A549 (cell line): ENCODE results near the gene CMBL. TPM values are rescaled to one million over a fixed set of nuclear protein-coding genes. Genes with fewer than 3 reads are reported as not detected.

Experiments
- ATAC-seq, 2 experiments: fragments of 200-7000 bp in 1 of 2; fragments of >200 bp in 1 of 2; cut with Nextera tagmentation in 1 of 2; cut with Tn5 transposase in 1 of 2; 3 replicates each; pipeline versions ENCODE4 v1.8.0 to v1.9.1; 2018 to 2020; ENCODE audit warnings: mild to moderate bottlenecking in 1 of 2, moderate library complexity in 1 of 2
- CTCF ChIA-PET: fragments of 300-600 bp; sonication (Branson Sonifier 250); formaldehyde crosslinking; extraction: SDS; loops from one replicate; lab custom pipeline; 2021; ENCODE audit warnings: antibody characterized with exemption, inconsistent platforms; lab: Yijun Ruan, JAX
- POLR2A ChIA-PET: fragments of 350-600 bp; formaldehyde crosslinking; extraction: SDS; loops from one replicate; lab custom pipeline; 2021; ENCODE audit warnings: antibody characterized with exemption, inconsistent platforms; lab: Yijun Ruan, JAX
- DNase-seq, 2 experiments: peaks; one replicate each; pipeline versions ENCODE4 v3.0.0 to v3.0.0-alpha.2; 2011 to 2016; ENCODE audit warnings: low read depth in 1 of 2, low spot score in 1 of 2
- FAIRE-seq: peaks from 2 replicates; lab custom pipeline; 2011; peaks lifted over from hg19 to GRCh38; lab: Jason Lieb, UNC
- H3K27ac ChIP-seq, 2 experiments: fragments of >200 bp; sonication (Bioruptor Twin); formaldehyde crosslinking; 3 replicates each; pipeline ENCODE4 v1.5.1; 2016 to 2017
- H3K4me1 ChIP-seq: fragments of >200 bp; sonication (Bioruptor Twin); formaldehyde crosslinking; 3 replicates; pipeline ENCODE4 v1.6.1; 2016
- H3K4me2 ChIP-seq: fragments of >200 bp; sonication (Bioruptor Twin); formaldehyde crosslinking; 3 replicates; pipeline ENCODE4 v1.6.1; 2016
- H3K4me3 ChIP-seq: fragments of >200 bp; sonication (Bioruptor Twin); formaldehyde crosslinking; 3 replicates; pipeline ENCODE4 v1.5.1; 2016
- H3K9me3 ChIP-seq: fragments of >200 bp; sonication (Bioruptor Twin); formaldehyde crosslinking; 3 replicates; pipeline ENCODE4 v1.6.1; 2016
- CHD4 ChIP-seq: fragments of 200-600 bp; sonication (generic); IDR thresholded peaks from 2 replicates; pipeline ENCODE4 v1.6.1; 2016; ENCODE audit warnings: antibody characterized with exemption, mild to moderate bottlenecking, borderline replicate concordance
- EHMT2 ChIP-seq: fragments of 200-600 bp; sonication (generic); IDR thresholded peaks from 2 replicates; pipeline ENCODE4 v1.6.1; 2016; ENCODE audit warnings: antibody characterized with exemption, low read depth, mild to moderate bottlenecking, moderate library complexity
- ELK1 ChIP-seq: fragments of 150-350 bp; IDR thresholded peaks from 2 replicates; pipeline ENCODE4 v1.6.1; 2014; ENCODE audit warnings: low read depth, mild to moderate bottlenecking, low read length
- EP300 ChIP-seq, 2 experiments: fragments of >200 bp; sonication (Bioruptor Twin); formaldehyde crosslinking; IDR thresholded peaks; 2 replicates in 1 of 2; 3 replicates in 1 of 2; pipeline ENCODE4 v1.6.1; 2016 to 2017
- ESRRA ChIP-seq: fragments of 150-350 bp; IDR thresholded peaks from 2 replicates; pipeline ENCODE4 v1.6.1; 2014; ENCODE audit warnings: mild to moderate bottlenecking, low read length, borderline replicate concordance
- FOXS1 ChIP-seq: fragments of 250-450 bp; sonication (Bioruptor Pico); IDR thresholded peaks from 2 replicates; pipeline ENCODE4 v1.5.0; 2020; ENCODE audit warnings: mild to moderate bottlenecking, moderate library complexity
- HOXB13 ChIP-seq: fragments of 250-450 bp; sonication (Bioruptor Pico); IDR thresholded peaks from 2 replicates; pipeline ENCODE4 v1.5.0; 2020; ENCODE audit warnings: low read depth, mild to moderate bottlenecking, moderate library complexity
- JUN ChIP-seq, 2 experiments: fragments of >200 bp; sonication (Bioruptor Twin); formaldehyde crosslinking; IDR thresholded peaks; 2 replicates in 1 of 2; 3 replicates in 1 of 2; pipeline ENCODE4 v1.6.1; 2016 to 2017
- JUNB ChIP-seq: fragments of >200 bp; sonication (Bioruptor Twin); formaldehyde crosslinking; IDR thresholded peaks from 2 replicates; pipeline ENCODE4 v1.6.1; 2016
- KDM1A ChIP-seq: fragments of 200-600 bp; sonication (generic); IDR thresholded peaks from 2 replicates; pipeline ENCODE4 v1.6.1; 2016; ENCODE audit warnings: low read depth, mild to moderate bottlenecking
- NFE2L2 ChIP-seq: fragments of 150-350 bp; conservative IDR thresholded peaks from 2 replicates; pipeline ENCODE4 v1.6.1; 2014; ENCODE audit warnings: low read length
- NPAS2 ChIP-seq: fragments of 250-450 bp; sonication (Bioruptor Pico); IDR thresholded peaks from 2 replicates; pipeline ENCODE4 v1.8.0; 2022; ENCODE audit warnings: mild to moderate bottlenecking, moderate library complexity, borderline replicate concordance
- PHF8 ChIP-seq: fragments of 200-600 bp; sonication (generic); IDR thresholded peaks from 2 replicates; pipeline ENCODE4 v1.6.1; 2016; ENCODE audit warnings: low read depth, mild to moderate bottlenecking, antibody characterized with exemption, moderate library complexity, borderline replicate concordance
- POLR2AphosphoS2 ChIP-seq: conservative IDR thresholded peaks from 2 replicates; pipeline ENCODE4 v1.6.1; 2012; ENCODE audit warnings: low read length, improper control_type of control experiment, inconsistent platforms
- RCOR1 ChIP-seq: fragments of 150-350 bp; IDR thresholded peaks from 2 replicates; pipeline ENCODE4 v1.6.1; 2014; ENCODE audit warnings: antibody characterized with exemption, low read length, low read depth
- REST ChIP-seq: fragments of 200-600 bp; sonication (generic); IDR thresholded peaks from 2 replicates; pipeline ENCODE4 v1.6.1; 2016; ENCODE audit warnings: antibody characterized with exemption, mild to moderate bottlenecking, moderate library complexity
- ZFP36 ChIP-seq: fragments of 450-650 bp; IDR thresholded peaks from 2 replicates; pipeline ENCODE4 v1.6.1; 2014; ENCODE audit warnings: borderline replicate concordance; ENCODE audit not compliant: partially characterized antibody
- ZSCAN20 ChIP-seq: fragments of 250-450 bp; sonication (Bioruptor Pico); IDR thresholded peaks from 2 replicates; pipeline ENCODE4 v1.8.0; 2022; ENCODE audit warnings: mild to moderate bottlenecking, moderate library complexity
- WGBS: methylation state at CpG from one replicate; pipeline ENCODE4 v1.1.6; 2017; ENCODE audit errors: missing lambda C conversion rate; 5-methylcytosine and 5-hydroxymethylcytosine counted together
- polyA plus RNA-seq, 4 experiments: library from polyadenylated mRNA; depleted of rRNA in 3 of 4; stranded (reverse); fragments of >200 nt; fragmentation: RNase III in 1 of 4; extraction: RNeasy Plus Mini Kit Qiagen cat#74134 plus additional on column Dnase treatment in 1 of 4; gene quantifications; 2 replicates in 3 of 4; 3 replicates in 1 of 4; pipeline ENCODE4 v1.2.3, GENCODE V29; 2011 to 2017
- TF ChIP-seq, protein P1 (sequence below): IDR thresholded peaks from 2 replicates; pipeline ENCODE4 v1.6.1; 2012
- TF ChIP-seq, protein P2 (sequence below): fragments of >200 bp; sonication (Bioruptor Twin); formaldehyde crosslinking; IDR thresholded peaks from 3 replicates; pipeline ENCODE4 v1.5.1; 2016

The CMBL gene
- polyA plus RNA-seq, 2 of the 4 experiments (the other 2 are of a cell fraction): 23.5 to 32.6 TPM

DNA sequence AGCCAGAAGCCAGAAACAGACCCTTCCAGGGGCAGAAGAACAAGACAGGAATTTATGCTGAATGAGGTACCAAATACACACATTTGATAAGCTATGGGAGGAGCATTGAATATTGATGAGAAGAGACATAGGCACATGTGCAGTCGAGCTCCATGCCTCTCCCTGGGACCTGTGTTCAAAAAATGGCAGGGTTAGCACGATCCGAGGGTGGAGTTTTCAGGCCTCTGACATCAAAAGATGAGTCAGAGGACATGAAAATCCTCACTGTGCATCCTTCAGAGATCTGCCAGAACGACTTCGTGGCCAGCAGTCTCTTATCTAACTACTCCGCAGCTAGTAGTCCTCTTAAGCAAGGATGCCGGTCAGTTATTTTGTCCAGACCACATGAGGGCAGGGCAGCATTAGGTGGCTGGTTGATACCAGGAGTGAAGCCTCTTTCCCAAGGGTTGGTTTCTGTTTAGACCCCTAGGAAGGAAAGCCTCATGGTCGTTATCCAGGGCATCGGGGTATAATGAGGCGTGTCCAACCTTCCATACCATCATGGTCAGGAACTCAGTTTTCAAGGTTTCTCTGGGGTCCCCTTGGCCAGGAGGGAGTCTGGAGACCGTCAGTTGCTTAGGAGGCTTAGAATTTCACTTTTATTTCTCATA is 11.6 kb upstream of the CMBL start:
- H3K4me1 ChIP-seq: no peaks in the 10 kb centered on the region
- H3K4me3 ChIP-seq: no peak overlapping the region
- ATAC-seq: peak in 1 of 2 experiments; percentile 32; a peak in 2 of 6 replicates
- CTCF ChIA-PET: interaction anchor here (0.9 to 2.8 kb wide), 4 partner anchors 9 to 38 kb away, joined by 3 to 7 read pairs (median 3); no protein-coding TSS in a partner anchor
- no peak for TF ChIP-seq CHD4
- no peak for TF ChIP-seq NPAS2 (CRISPR knock-in tag)
- no peak for TF ChIP-seq JUNB
- TF ChIP-seq PHF8: no peak
- TF ChIP-seq EP300 (IDR thresholded peaks at IDR 0.05): no peak
- no peak for TF ChIP-seq EHMT2
- TF ChIP-seq NFE2L2: no peak
- TF ChIP-seq, all 56 proteins: peak for 0
- H3K27ac ChIP-seq: no peak overlapping the region
- DNase-seq (no peak), FAIRE-seq (no peak)
- 59% methylated on average over 11 of the region's 11 CpGs for WGBS
- POLR2A ChIA-PET: interaction anchor here (0.7 kb wide), 1 partner anchor 34 kb away, joined by 3 read pairs; the partner anchor contains the start of gene MARCHF6
- no peaks in the 10 kb centered on the region for H3K9me3 ChIP-seq
- H3K4me2 ChIP-seq: no peak overlapping the region

- FAIRE-seq (no peak), ATAC-seq (peak in 1 of 2 experiments; percentile 11; a peak in 2 of 6 replicates), DNase-seq (no peak)
- ChIA-PET CTCF (interaction anchor here (1.0 to 2.8 kb wide), 3 partner anchors 20 to 39 kb away, joined by 3 to 7 read pairs (median 5); no protein-coding TSS in a partner anchor), POLR2A (interaction anchor here (0.7 kb wide), 1 partner anchor 36 kb away, joined by 3 read pairs; the partner anchor contains the start of gene MARCHF6)
- Histone ChIP-seq H3K27ac (no peak overlapping the region), H3K4me1 (no peaks in the 10 kb centered on the region), H3K4me3 (no peak overlapping the region), H3K4me2 (no peak overlapping the region), H3K9me3 (no peaks in the 10 kb centered on the region)
- WGBS: 68% methylated on average over 6 of the region's 6 CpGs
- TF ChIP-seq ZSCAN20 (no peak), ESRRA (no peak), HOXB13 (CRISPR knock-in tag) (no peak), FOXS1 (CRISPR knock-in tag) (no peak), ZFP36 (no peak), NPAS2 (CRISPR knock-in tag) (no peak), REST (no peak), ELK1 (no peak), EHMT2 (no peak), POLR2AphosphoS2 (no peak), KDM1A (no peak), JUN (IDR thresholded peaks at IDR 0.05) (no peak), RCOR1 (no peak)
- TF ChIP-seq, protein P1, sequence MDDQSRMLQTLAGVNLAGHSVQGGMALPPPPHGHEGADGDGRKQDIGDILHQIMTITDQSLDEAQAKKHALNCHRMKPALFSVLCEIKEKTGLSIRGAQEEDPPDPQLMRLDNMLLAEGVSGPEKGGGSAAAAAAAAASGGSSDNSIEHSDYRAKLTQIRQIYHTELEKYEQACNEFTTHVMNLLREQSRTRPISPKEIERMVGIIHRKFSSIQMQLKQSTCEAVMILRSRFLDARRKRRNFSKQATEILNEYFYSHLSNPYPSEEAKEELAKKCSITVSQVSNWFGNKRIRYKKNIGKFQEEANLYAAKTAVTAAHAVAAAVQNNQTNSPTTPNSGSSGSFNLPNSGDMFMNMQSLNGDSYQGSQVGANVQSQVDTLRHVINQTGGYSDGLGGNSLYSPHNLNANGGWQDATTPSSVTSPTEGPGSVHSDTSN: no peak
- TF ChIP-seq, protein P2, sequence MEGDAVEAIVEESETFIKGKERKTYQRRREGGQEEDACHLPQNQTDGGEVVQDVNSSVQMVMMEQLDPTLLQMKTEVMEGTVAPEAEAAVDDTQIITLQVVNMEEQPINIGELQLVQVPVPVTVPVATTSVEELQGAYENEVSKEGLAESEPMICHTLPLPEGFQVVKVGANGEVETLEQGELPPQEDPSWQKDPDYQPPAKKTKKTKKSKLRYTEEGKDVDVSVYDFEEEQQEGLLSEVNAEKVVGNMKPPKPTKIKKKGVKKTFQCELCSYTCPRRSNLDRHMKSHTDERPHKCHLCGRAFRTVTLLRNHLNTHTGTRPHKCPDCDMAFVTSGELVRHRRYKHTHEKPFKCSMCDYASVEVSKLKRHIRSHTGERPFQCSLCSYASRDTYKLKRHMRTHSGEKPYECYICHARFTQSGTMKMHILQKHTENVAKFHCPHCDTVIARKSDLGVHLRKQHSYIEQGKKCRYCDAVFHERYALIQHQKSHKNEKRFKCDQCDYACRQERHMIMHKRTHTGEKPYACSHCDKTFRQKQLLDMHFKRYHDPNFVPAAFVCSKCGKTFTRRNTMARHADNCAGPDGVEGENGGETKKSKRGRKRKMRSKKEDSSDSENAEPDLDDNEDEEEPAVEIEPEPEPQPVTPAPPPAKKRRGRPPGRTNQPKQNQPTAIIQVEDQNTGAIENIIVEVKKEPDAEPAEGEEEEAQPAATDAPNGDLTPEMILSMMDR: no peak
- TF ChIP-seq, all 56 proteins: peak for 0
These were observed 10.4 kb upstream of the CMBL start for GRCh38 chr5:10317825-10318682.
